HG02943 (cell line): Measurements from ENCODE around the gene SYTL1.
"Not testable (repeated sequence)": the region's sequence is repeated elsewhere in the genome, so short reads cannot be mapped to it uniquely, and the experiment has no call there.

ENCODE experiments used
- ATAC-seq: cut with Tn5 transposase; IDR thresholded peaks from one replicate; pipeline ENCODE4 v1.9.1; 2021; ENCODE audit warnings: mild to moderate bottlenecking, low read depth, moderate library complexity; ENCODE audit not compliant: unreplicated experiment

Gene SYTL1

DNA sequence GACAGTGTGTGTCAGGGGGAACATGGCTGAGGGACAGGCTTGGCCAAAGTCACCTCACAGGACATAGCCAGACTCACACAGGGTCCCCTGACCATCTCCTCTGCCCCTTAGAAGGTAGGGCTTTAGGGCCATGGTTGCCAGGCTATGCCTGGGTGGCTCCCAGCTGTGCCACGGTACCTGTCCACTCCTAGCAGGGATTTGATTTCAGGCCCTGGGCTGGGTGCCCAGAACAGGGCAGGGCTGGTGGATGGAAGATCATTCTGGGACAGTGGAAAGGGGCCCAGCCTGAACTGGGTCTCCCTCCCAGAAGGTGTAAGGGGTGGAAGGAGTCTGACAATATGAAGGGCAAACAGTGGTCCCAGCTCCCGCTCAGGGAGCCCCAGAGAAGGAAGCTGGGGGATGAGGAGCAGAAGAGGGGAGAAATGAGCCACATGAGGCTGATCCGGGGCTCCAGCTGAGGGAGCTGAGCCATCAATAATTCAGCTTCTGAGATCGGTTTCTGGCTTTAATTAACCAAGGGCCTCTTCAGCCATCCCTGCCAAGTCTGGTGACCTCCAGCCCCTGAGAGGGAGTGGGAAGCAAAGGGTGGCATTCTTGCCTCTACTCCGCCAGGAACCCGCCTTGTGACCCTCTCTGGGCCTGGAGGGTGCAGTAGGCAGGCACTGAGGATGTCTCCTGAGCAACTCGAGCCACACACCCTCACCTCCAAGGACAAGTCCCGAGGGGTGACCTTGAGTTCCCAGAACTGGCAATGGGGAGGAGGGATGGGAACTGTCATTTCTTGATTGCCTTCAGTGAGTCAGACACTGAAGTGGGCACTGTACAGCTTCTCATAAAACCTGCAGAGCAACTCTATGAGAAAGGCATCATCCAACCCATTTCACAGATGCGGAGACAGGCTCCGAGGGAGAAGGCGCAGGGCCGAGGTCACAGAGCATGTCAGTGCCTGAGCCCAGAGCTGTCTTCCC is 39.2 kb downstream of the SYTL1 start:
- no peak for ATAC-seq

GRCh38 chr1:27381969-27382762 is 40.3 kb downstream of the SYTL1 start:
- no peak for ATAC-seq

DNA sequence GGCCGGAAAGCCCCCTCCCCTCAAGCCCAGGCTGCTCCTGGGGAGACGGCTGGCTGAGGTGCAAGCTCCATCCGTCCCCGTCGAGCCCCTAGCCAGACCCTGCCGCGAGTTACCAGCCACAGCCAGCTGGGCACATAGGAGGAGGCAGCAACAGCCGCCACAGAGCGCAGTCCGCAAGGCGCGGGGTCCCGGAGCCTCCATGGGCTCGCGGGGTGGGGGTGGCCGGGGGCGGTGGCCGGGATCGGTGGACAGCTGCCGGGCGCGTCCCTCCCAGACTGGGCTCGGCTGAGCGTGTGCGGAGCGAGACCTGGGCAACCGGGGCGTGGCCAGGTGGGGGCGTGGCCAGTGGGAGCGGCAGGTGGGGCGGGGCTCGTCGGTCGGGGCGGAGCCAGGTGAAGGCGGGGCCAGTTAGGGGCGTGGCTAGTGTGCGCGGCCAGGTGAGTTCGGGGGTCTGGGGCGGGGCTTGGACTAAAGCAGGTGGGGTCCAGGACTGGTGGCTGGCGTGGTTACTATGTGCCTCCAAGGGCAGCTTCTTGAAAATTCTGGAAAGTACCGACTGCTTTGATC is 41.3 kb downstream of the SYTL1 start, which contains the start of gene CD164L2:
CD164L2 (minus strand) TSS at position 295 of the 567 bp plus-strand sequence; CDS start at position 201, 94 bp downstream.
- no peak for ATAC-seq

- ATAC-seq, result no peak
Measured at GRCh38 chr1:27383661-27384060, 41.8 kb downstream of the SYTL1 start.

DNA sequence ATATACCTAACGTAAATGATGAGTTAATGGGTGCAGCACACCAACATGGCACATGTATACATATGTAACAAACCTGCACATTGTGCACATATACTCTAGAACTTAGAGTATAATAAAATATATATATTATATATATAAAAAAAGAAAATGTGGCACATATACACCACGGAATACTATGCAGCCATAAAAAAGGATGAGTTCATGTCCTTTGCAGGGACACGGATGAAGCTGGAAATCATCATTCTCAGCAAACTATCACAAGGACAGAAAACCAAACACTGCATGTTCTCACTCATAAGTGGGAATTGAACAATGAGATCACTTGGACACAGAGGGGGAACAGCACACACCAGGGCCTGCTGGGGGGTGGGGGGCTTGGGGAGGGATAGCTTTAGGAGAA is 43.0 kb downstream of the SYTL1 start:
- not testable (repeated sequence) for ATAC-seq

DNA sequence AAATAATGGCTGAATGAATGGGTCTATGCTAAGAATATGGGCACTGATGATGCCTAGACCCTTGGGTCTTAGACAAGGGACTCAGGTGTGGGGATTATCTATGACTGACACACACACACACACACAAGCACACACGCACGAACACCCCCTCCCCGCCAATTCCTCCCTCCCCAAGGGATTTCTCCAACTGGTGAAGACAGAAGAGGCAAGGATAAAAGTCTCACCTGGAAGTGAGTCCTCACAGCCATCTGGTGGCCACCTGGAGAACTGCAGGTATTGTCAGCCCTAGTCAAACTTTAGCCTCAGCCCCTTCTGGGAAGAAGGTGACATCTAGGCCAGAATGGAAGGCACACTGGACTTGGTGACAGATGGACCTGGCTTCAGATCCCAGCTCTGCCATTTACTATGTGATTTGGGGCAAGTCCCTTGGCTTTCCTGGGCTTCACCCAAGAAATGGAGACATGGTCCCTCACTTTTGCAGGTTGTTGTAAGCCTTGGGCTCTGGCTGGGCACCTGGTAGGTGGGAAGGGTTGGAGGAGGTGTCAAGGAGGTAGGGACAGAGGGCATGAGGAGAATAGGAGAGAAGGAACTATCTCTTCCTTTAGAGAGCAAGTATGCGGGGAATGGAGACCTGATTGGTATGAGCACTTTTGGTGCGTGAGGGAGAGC is 46.6 kb downstream of the SYTL1 start:
- ATAC-seq, result no peak

DNA sequence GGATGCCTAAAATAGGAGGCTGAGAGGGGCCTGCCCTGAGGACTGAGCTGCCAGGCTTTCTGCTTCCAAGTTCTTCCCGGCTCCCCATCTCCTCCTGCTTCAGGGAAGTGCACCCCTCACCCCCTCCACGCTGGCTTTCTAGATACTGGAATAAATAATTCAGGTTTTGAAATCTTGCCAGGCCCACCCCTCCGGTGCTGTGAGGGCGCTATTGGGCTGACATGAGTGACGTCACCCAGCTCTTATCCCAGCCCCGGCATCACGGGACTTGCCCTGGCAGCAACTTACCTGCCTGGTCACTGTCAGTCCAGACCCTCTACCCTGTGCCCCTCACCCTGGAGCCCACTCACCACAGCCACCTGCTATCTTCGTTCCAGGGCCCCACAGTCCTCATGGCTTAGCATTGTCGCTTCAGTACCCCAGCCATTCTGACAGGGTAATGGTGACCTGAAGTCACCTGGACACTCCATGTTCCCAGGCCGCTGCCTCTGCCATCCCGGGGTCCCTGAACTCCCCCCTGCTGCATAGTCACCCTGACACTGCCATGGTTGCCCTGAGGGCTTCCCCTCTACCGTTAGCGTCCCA is 49.8 kb downstream of the SYTL1 start:
- ATAC-seq, result no peak

- ATAC-seq, result no peak
Measured at GRCh38 chr1:27392096-27392777, 50.4 kb downstream of the SYTL1 start, which contains the start of gene GPR3. GPR3 (plus strand) TSS chr1:27392622; CDS start chr1:27393799, 1,177 bp downstream.

DNA sequence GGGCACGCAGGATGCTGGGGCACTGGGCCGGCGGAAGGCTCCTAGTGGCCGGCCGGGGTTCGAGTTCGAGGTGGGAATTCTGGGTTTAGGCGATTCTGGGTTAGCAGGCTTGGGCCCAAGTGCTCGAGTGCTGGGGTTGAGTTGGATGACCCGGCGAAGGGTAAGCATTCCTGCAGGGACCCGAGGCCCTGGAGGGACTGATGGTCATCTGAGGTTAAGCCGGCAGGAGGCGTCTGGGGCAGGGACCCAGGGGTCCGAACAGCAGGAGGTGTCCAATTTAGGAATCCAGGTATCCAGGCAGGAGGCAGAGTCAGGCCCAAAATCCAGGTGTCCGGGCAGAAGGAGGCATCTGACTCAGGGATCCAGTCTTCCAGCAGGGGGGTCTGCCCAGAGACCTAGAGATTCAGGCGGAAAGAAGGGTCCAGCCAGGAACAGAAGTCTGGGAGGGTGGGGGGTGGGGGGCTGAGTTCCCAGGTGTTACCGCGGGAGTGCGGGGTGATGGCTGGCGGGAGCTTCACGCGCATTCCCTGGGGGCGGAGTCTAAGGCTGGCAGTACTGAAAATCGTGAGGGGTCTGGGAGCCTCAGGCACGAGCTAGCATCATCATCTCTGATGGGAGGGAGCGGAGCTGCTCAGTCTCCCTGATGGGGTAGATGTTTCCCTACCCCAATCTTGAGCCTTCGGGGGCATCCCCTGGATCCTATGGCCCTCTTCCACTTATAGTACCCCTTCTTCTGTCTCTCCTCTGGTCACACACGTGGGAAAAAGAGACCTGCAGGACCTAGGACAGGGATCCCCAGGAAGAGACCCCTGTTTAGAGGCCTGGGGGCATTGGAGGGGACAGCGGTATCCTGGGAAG is 51.2 kb downstream of the SYTL1 start:
- no peak for ATAC-seq

DNA sequence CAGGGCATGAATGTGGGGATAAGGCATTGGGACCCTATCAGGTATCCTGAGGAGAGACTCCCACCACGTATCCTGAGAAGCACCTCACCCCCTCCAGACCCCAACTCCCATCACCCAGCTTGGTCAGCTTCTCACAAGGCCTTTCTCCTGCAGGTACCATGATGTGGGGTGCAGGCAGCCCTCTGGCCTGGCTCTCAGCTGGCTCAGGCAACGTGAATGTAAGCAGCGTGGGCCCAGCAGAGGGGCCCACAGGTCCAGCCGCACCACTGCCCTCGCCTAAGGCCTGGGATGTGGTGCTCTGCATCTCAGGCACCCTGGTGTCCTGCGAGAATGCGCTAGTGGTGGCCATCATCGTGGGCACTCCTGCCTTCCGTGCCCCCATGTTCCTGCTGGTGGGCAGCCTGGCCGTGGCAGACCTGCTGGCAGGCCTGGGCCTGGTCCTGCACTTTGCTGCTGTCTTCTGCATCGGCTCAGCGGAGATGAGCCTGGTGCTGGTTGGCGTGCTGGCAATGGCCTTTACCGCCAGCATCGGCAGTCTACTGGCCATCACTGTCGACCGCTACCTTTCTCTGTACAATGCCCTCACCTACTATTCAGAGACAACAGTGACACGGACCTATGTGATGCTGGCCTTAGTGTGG is 51.9 kb downstream of the SYTL1 start:
- ATAC-seq, result no peak

DNA sequence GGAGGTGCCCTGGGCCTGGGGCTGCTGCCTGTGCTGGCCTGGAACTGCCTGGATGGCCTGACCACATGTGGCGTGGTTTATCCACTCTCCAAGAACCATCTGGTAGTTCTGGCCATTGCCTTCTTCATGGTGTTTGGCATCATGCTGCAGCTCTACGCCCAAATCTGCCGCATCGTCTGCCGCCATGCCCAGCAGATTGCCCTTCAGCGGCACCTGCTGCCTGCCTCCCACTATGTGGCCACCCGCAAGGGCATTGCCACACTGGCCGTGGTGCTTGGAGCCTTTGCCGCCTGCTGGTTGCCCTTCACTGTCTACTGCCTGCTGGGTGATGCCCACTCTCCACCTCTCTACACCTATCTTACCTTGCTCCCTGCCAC is 52.4 kb downstream of the SYTL1 start:
- ATAC-seq, result no peak

DNA sequence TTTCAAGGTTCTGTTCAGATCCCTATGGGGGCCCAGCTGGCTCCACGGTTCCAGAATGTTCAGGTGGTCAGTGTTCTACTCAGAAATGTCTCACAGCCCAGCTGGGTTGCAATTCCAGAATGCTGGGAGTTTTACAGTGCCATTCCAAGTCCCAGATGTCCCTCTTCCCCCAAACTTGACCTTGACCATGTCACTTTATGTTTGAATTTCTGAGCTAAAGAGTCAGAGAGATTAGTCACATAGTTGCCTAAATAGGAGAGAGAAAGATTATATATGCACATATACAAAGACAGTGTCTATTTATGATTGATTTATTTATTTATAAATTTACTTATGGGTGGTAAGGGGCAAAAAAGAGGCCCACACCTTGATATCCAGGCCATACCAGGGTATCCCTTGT is 53.1 kb downstream of the SYTL1 start:
- ATAC-seq, result no peak

- no peak for ATAC-seq
Measured at GRCh38 chr1:27395441-27396195, 53.8 kb downstream of the SYTL1 start.

- no peak for ATAC-seq
Measured at GRCh38 chr1:27397110-27397509, 55.3 kb downstream of the SYTL1 start.

DNA sequence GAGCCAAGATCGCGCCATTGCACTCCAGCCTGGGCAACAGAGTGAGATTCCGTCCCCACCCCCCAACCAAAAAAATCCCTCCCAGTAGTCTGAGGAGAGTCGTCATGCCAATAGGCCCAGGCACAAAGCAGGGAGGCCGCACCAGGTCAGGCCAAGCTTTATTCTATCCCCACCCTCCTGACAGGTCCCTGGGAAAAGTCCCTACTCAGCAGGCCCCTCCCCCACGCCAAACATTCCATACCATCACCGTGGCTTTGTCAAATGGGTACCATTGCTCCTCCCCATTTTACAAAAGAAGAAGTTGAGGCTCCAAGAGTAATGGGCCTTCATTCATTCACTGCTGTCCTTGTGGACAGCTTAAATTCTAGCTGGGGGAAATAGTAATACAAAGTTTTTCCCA is 55.9 kb downstream of the SYTL1 start:
- no peak for ATAC-seq

DNA sequence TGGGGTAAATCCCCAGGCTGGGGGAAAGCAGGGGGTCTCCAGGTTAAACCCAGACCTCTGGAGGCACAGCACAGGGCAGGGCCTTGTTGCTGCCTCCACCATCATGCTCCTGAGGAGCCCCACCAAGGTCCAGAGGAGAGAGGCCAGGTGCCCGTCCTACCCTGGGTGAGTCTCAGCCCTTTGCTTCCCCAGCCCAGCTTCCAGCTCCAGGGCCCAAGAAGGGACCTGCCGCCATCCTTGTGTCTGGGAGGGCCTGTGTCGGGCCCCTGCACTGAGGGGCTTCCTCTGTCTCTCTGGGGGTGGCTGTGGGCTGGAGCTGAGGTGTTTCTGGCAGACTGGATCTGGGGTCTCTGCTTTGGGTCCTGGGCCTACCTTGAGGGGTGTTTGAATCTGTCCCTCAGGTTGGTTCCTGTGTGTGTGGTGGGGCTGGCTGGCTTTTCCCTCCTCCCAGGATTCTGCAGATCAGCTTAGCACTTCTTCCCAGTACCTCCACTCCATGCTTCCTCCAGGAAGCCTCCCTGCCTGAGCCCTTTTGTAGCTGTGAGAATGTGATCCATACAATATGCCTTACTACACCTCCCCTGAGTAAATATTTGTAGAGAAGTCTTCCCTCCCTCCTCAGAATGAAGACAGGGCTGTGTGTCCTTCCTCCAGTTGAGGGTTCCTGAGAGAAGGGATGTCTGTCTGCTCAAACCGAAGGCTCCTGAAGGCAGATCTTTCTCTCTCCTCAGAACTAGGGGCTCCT is 56.8 kb downstream of the SYTL1 start:
- ATAC-seq, result no peak
